DMS 273 treated with DMSO at 0.1 percent for 48 hours (cell line): Measurements from ENCODE around the gene NLGN1.
"Not testable (repeated sequence)": the region's sequence is repeated elsewhere in the genome, so short reads cannot be mapped to it uniquely, and the experiment has no call there.

ENCODE experiments used
- DNase-seq: peaks from one replicate; lab custom pipeline; 2025; lab: John Stamatoyannopoulos, UW

Gene NLGN1

GRCh38 chr3:173556546-173556945, 159.0 kb downstream of the NLGN1 start:
- no peak for DNase-seq

GRCh38 chr3:173567997-173568396, 170.5 kb downstream of the NLGN1 start:
- DNase-seq = no peak

GRCh38 chr3:173568623-173569022, 171.1 kb downstream of the NLGN1 start:
- no peak for DNase-seq

- DNase-seq = no peak
Measured at GRCh38 chr3:173583496-173583895, 186.0 kb downstream of the NLGN1 start.

GRCh38 chr3:173584093-173584837, 186.7 kb downstream of the NLGN1 start:
- peak; percentile 18 for DNase-seq

GRCh38 chr3:173584838-173585831, 187.6 kb downstream of the NLGN1 start:
- peak; percentile 34 for DNase-seq

GRCh38 chr3:173586166-173586565, 188.6 kb downstream of the NLGN1 start:
- no peak for DNase-seq

- no peak for DNase-seq
Measured at GRCh38 chr3:173587055-173587454, 189.5 kb downstream of the NLGN1 start.

- no peak for DNase-seq
Measured at GRCh38 chr3:173588556-173588955, 191.0 kb downstream of the NLGN1 start.

- DNase-seq = no peak
Measured at GRCh38 chr3:173589116-173589515, 191.6 kb downstream of the NLGN1 start.

- DNase-seq = no peak
Measured at GRCh38 chr3:173591401-173591800, 193.9 kb downstream of the NLGN1 start.

GRCh38 chr3:173594881-173595280, 197.3 kb downstream of the NLGN1 start:
- DNase-seq = not testable (repeated sequence)

GRCh38 chr3:173599673-173600072, 202.1 kb downstream of the NLGN1 start:
- no peak for DNase-seq

- DNase-seq = no peak
Measured at GRCh38 chr3:173614522-173614921, 217.0 kb downstream of the NLGN1 start.

- DNase-seq = no peak
Measured at GRCh38 chr3:173615661-173616060, 218.1 kb downstream of the NLGN1 start.

GRCh38 chr3:173617490-173617889, 219.9 kb downstream of the NLGN1 start:
- DNase-seq = no peak

- DNase-seq = no peak
Measured at GRCh38 chr3:173618148-173618547, 220.6 kb downstream of the NLGN1 start.

- no peak for DNase-seq
Measured at GRCh38 chr3:173618703-173619102, 221.2 kb downstream of the NLGN1 start.

GRCh38 chr3:173622166-173622565, 224.6 kb downstream of the NLGN1 start:
- DNase-seq = no peak

GRCh38 chr3:173624086-173624485, 226.5 kb downstream of the NLGN1 start:
- no peak for DNase-seq

GRCh38 chr3:173630849-173631248, 233.3 kb downstream of the NLGN1 start:
- no peak for DNase-seq

GRCh38 chr3:173632945-173633344, 235.4 kb downstream of the NLGN1 start:
- no peak for DNase-seq

- no peak for DNase-seq
Measured at GRCh38 chr3:173635826-173636225, 238.3 kb downstream of the NLGN1 start.
